H1 (cell line): ENCODE measurements around the gene OR2AG2. TPM values are rescaled to one million over a fixed set of nuclear protein-coding genes. Genes with fewer than 3 reads are reported as not detected.

Experiments used
- CTCF ChIA-PET: fragments of 300-600 bp; sonication (Branson Sonifier 250); formaldehyde crosslinking; loops from one replicate; lab custom pipeline; 2021; ENCODE audit not compliant: partially characterized antibody; lab: Charles Lee
- POLR2A ChIA-PET: fragments of 300-600 bp; sonication (Branson Sonifier 250); formaldehyde crosslinking; loops from one replicate; lab custom pipeline; 2021; ENCODE audit warnings: inconsistent platforms; ENCODE audit not compliant: partially characterized antibody; lab: Charles Lee
- DNase-seq, 2 experiments: peaks; one replicate each; pipeline versions ENCODE4 v3.0.0 to v3.0.0-alpha.2; 2010 to 2022; ENCODE audit warnings: low spot score in 2 of 2, low read depth in 1 of 2, mixed read lengths in 1 of 2
- FAIRE-seq: peaks from 2 replicates; lab custom pipeline; 2011; peaks lifted over from hg19 to GRCh38; lab: Jason Lieb, UNC
- H2AFZ ChIP-seq: 2 replicates; pipeline ENCODE4 v1.8.1; 2012; ENCODE audit warnings: low read length, inconsistent platforms
- H2AK5ac ChIP-seq: 2 replicates; pipeline ENCODE4 v1.6.1; 2013; ENCODE audit warnings: low read depth, low read length
- H2BK120ac ChIP-seq: replicated peaks from 2 replicates; pipeline ENCODE3; 2013; ENCODE audit warnings: low read depth, low read length, inconsistent platforms
- H2BK12ac ChIP-seq: 2 replicates; pipeline ENCODE4 v1.6.1; 2013; ENCODE audit warnings: low read depth, low read length
- H2BK15ac ChIP-seq: 2 replicates; pipeline ENCODE4 v1.6.1; 2013; ENCODE audit warnings: low read length
- H2BK20ac ChIP-seq: 2 replicates; pipeline ENCODE4 v1.6.1; 2013; ENCODE audit warnings: low read length
- H2BK5ac ChIP-seq: 2 replicates; pipeline ENCODE4 v1.6.1; 2013; ENCODE audit warnings: low read depth, low read length
- H3K14ac ChIP-seq: 2 replicates; pipeline ENCODE4 v1.6.1; 2013; ENCODE audit warnings: inconsistent platforms; ENCODE audit not compliant: insufficient read length
- H3K18ac ChIP-seq: 2 replicates; pipeline ENCODE4 v1.6.1; 2013; ENCODE audit warnings: low read length; ENCODE audit errors: extremely low read depth
- H3K23ac ChIP-seq: 2 replicates; pipeline ENCODE4 v1.6.1; 2013; ENCODE audit warnings: inconsistent platforms; ENCODE audit not compliant: insufficient read length
- H3K23me2 ChIP-seq: 2 replicates; pipeline ENCODE4 v1.6.1; 2013; ENCODE audit warnings: low read depth, low read length
- H3K27ac ChIP-seq: 2 replicates; pipeline ENCODE4 v1.6.1; 2011; ENCODE audit warnings: low read depth, low read length, inconsistent platforms
- H3K27me3 ChIP-seq, 4 experiments: replicated peaks in 1 of 4; 1 replicate in 1 of 4; 2 replicates in 3 of 4; pipeline versions ENCODE4 v1.6.1 to v1.8.1; 2011 to 2013; ENCODE audit warnings: low read length in 3 of 4, mild to moderate bottlenecking in 3 of 4, inconsistent platforms in 2 of 4, mixed read lengths in 2 of 4, moderate library complexity in 1 of 4; ENCODE audit not compliant: control insufficient read depth in 3 of 4, insufficient read depth in 3 of 4; ENCODE audit errors: extremely low read depth in 1 of 4
- H3K36me3 ChIP-seq, 4 experiments: 2 replicates each; pipeline versions ENCODE4 v1.6.1 to v1.8.1; 2011 to 2013; ENCODE audit warnings: mild to moderate bottlenecking in 4 of 4, low read length in 3 of 4, moderate library complexity in 2 of 4, control low read depth in 1 of 4, inconsistent platforms in 1 of 4; ENCODE audit not compliant: insufficient read depth in 4 of 4, control insufficient read depth in 2 of 4
- H3K4ac ChIP-seq: replicated peaks from 2 replicates; pipeline ENCODE3; 2013; ENCODE audit warnings: low read length, low read depth, mixed read lengths, inconsistent platforms; ENCODE audit not compliant: insufficient read length
- H3K4me1 ChIP-seq, 4 experiments: replicated peaks in 1 of 4; 1 replicate in 1 of 4; 2 replicates in 3 of 4; pipeline versions ENCODE4 v1.6.1 to v1.8.1; 2011 to 2013; ENCODE audit warnings: low read length in 3 of 4, inconsistent platforms in 2 of 4, mixed read lengths in 1 of 4; ENCODE audit not compliant: insufficient read depth in 4 of 4, control insufficient read depth in 3 of 4
- H3K4me2 ChIP-seq, 2 experiments: 2 replicates each; pipeline versions ENCODE4 v1.6.1 to v1.8.1; 2011 to 2013; ENCODE audit warnings: low read depth in 2 of 2, low read length in 2 of 2, control low read depth in 1 of 2, inconsistent platforms in 1 of 2, mild to moderate bottlenecking in 1 of 2; ENCODE audit not compliant: insufficient read depth in 1 of 2
- H3K4me3 ChIP-seq, 4 experiments: fragments of 200-600, 300-600 bp in 1 of 4; sonication (generic), shearing (Covaris generic), sonication (Bioruptor Twin) in 1 of 4; 2 replicates each; pipeline versions ENCODE4 v1.5.1 to v1.8.1; 2011 to 2016; ENCODE audit warnings: low read length in 4 of 4, low read depth in 3 of 4, control low read depth in 2 of 4, inconsistent platforms in 2 of 4, mild to moderate bottlenecking in 2 of 4, mixed read lengths in 1 of 4, moderate library complexity in 1 of 4; ENCODE audit not compliant: insufficient read depth in 2 of 4; ENCODE audit errors: extremely low read depth in 1 of 4
- H3K56ac ChIP-seq: replicated peaks from 2 replicates; pipeline ENCODE3; 2013; ENCODE audit warnings: low read depth, mild to moderate bottlenecking, mixed read lengths, low read length, inconsistent platforms; ENCODE audit not compliant: insufficient read length
- H3K79me1 ChIP-seq: 2 replicates; pipeline ENCODE4 v1.6.1; 2013; ENCODE audit warnings: low read depth, low read length, control low read depth
- H3K79me2 ChIP-seq, 2 experiments: 2 replicates each; pipeline versions ENCODE4 v1.6.1 to v1.8.1; 2012 to 2013; ENCODE audit warnings: low read length in 2 of 2, mild to moderate bottlenecking in 2 of 2, inconsistent platforms in 1 of 2; ENCODE audit not compliant: insufficient read depth in 2 of 2, control insufficient read depth in 1 of 2
- H3K9ac ChIP-seq, 4 experiments: replicated peaks in 1 of 4; 1 replicate in 1 of 4; 2 replicates in 3 of 4; pipeline versions ENCODE4 v1.6.1 to v1.8.1; 2011 to 2013; ENCODE audit warnings: low read depth in 3 of 4, low read length in 3 of 4, control low read depth in 2 of 4, mild to moderate bottlenecking in 2 of 4, moderate library complexity in 2 of 4, inconsistent platforms in 1 of 4; ENCODE audit errors: extremely low read depth in 1 of 4
- H3K9me3 ChIP-seq, 2 experiments: 2 replicates each; pipeline versions ENCODE4 v1.6.1 to v1.8.1; 2012 to 2013; ENCODE audit warnings: mild to moderate bottlenecking in 2 of 2, moderate library complexity in 2 of 2, control low read depth in 1 of 2, inconsistent platforms in 1 of 2, low read depth in 1 of 2, low read length in 1 of 2, mixed read lengths in 1 of 2; ENCODE audit not compliant: insufficient read depth in 2 of 2
- H4K20me1 ChIP-seq, 2 experiments: replicated peaks in 1 of 2; 2 replicates each; pipeline versions ENCODE3 to v1.8.1; 2011 to 2013; ENCODE audit warnings: inconsistent platforms in 2 of 2, low read length in 2 of 2, mild to moderate bottlenecking in 1 of 2; ENCODE audit not compliant: insufficient read depth in 2 of 2, control insufficient read depth in 1 of 2
- H4K5ac ChIP-seq: 2 replicates; pipeline ENCODE4 v1.6.1; 2013; ENCODE audit warnings: low read length, low read depth, mixed read lengths, inconsistent platforms; ENCODE audit not compliant: insufficient read length
- H4K8ac ChIP-seq: 2 replicates; pipeline ENCODE4 v1.8.0; 2013; ENCODE audit warnings: mild to moderate bottlenecking, moderate library complexity, low read length, inconsistent platforms; ENCODE audit not compliant: insufficient read depth; ENCODE audit errors: extremely low read depth
- H4K91ac ChIP-seq: replicated peaks from 2 replicates; pipeline ENCODE3; 2013; ENCODE audit warnings: low read length, mixed read lengths, inconsistent platforms; ENCODE audit not compliant: insufficient read length
- ASH2L ChIP-seq: fragments of 200-600, 300-600 bp; sonication (generic); IDR thresholded peaks from one replicate; pipeline ENCODE4 v1.7.1; 2017; ENCODE audit warnings: low read length
- CEBPB ChIP-seq: IDR thresholded peaks from 2 replicates; pipeline ENCODE4 v1.6.1; 2012; ENCODE audit warnings: low read depth, low read length
- KDM4A ChIP-seq: IDR thresholded peaks from one replicate; pipeline ENCODE4 v1.7.1; 2012; ENCODE audit warnings: low read depth, mild to moderate bottlenecking, moderate library complexity, low read length, inconsistent platforms; ENCODE audit not compliant: severe bottlenecking
- POU5F1 ChIP-seq: IDR thresholded peaks from 2 replicates; pipeline ENCODE4 v1.6.1; 2011; ENCODE audit warnings: low read depth, mild to moderate bottlenecking, low read length, moderate library complexity
- RFX5 ChIP-seq: IDR thresholded peaks from 2 replicates; pipeline ENCODE4 v1.6.1; 2011; ENCODE audit warnings: low read depth, low read length, improper control_type of control experiment, borderline replicate concordance
- SAP30 ChIP-seq: fragments of 300-600 bp; sonication (generic); IDR thresholded peaks from 2 replicates; pipeline ENCODE4 v1.7.1; 2012; ENCODE audit warnings: low read length, moderate library complexity, mild to moderate bottlenecking, inconsistent platforms; ENCODE audit not compliant: insufficient read depth, insufficient replicate concordance
- SP2 ChIP-seq: IDR thresholded peaks from 2 replicates; pipeline ENCODE4 v1.6.1; 2012; ENCODE audit warnings: mild to moderate bottlenecking, low read length, inconsistent platforms
- SP4 ChIP-seq: IDR thresholded peaks from 2 replicates; pipeline ENCODE4 v1.6.1; 2012; ENCODE audit warnings: low read length, inconsistent platforms
- SUZ12 ChIP-seq: fragments of 200-600 bp; sonication (generic); IDR thresholded peaks from 2 replicates; pipeline ENCODE4 v1.6.1; 2012; ENCODE audit warnings: mild to moderate bottlenecking, inconsistent platforms, low read length, moderate library complexity, mixed read lengths
- TCF12 ChIP-seq: IDR thresholded peaks from 2 replicates; pipeline ENCODE4 v1.6.1; 2011; ENCODE audit warnings: low read depth, mild to moderate bottlenecking, low read length
- WGBS, 2 experiments: shearing (Covaris generic) in 1 of 2; methylation state at CpG; one replicate each; pipeline versions ENCODE4 v1.1.6 to v1.1.7; 2013 to 2015; ENCODE audit warnings: low lambda C conversion rate in 2 of 2, mixed read lengths in 2 of 2, inconsistent platforms in 1 of 2, low coverage in 1 of 2, missing lambda C conversion rate in 1 of 2; ENCODE audit not compliant: insufficient replicate concordance in 2 of 2, insufficient coverage in 1 of 2, insufficient read length in 1 of 2; ENCODE audit errors: extremely low coverage in 1 of 2, missing lambda C conversion rate in 1 of 2; 5-methylcytosine and 5-hydroxymethylcytosine counted together
- polyA plus RNA-seq, 7 experiments: library from polyadenylated mRNA; depleted of rRNA in 3 of 7; stranded (reverse) in 5 of 7; unstranded in 2 of 7; fragments of >200 nt in 5 of 7; fragments of 200-250 nt in 2 of 7; gene quantifications; 1 replicate in 5 of 7; 2 replicates in 1 of 7; 4 replicates in 1 of 7; pipeline versions ENCODE4 v1.2.1 to v1.2.3, GENCODE V29; 2011 to 2013; ENCODE audit warnings: missing spikeins in 2 of 7, mixed read lengths in 2 of 7
- total RNA-seq: library from RNA; stranded (reverse); fragmentation: NEBNext Ultra II Directional; extraction: Animal tissue kit (Norgen Biotek cat#: 25700); gene quantifications from 2 replicates; pipeline ENCODE4 v1.2.1, GENCODE V29; 2021
- TF ChIP-seq, protein P1 (sequence below), 3 experiments: IDR thresholded peaks; 1 replicate in 2 of 3; 2 replicates in 1 of 3; pipeline versions ENCODE4 v1.5.1 to v1.6.1; 2011; ENCODE audit warnings: low read length in 3 of 3, mild to moderate bottlenecking in 3 of 3, inconsistent platforms in 2 of 3, low read depth in 1 of 3, moderate library complexity in 1 of 3; ENCODE audit not compliant: insufficient read depth in 1 of 3; ENCODE audit errors: control extremely low read depth in 1 of 3

OR2AG2 gene
- total and polyA plus RNA-seq, 2 of the 8 experiments (the other 6 are each of a cell fraction or from before 2014, with no cell fraction given), result 0.22 to 0.74 TPM

GRCh38 chr11:6745465-6746015, 26.2 kb downstream of the OR2AG2 start:
- Histone ChIP-seq H4K5ac (no peak overlapping the region), H3K27me3 (no peaks in the 10 kb centered on the region), H2BK5ac (no peak overlapping the region), H4K8ac (no peak overlapping the region), H3K18ac (no peak overlapping the region), H2BK20ac (no peak overlapping the region), H3K4me1 (no peaks in the 10 kb centered on the region), H2BK120ac (no peak overlapping the region), H3K36me3 (no peaks in the 10 kb centered on the region), H4K20me1 (no peaks in the 10 kb centered on the region), H3K79me2 (no peaks in the 10 kb centered on the region), H3K23me2 (no peaks in the 10 kb centered on the region), H2BK12ac (no peak overlapping the region), H3K4ac (no peak overlapping the region), H3K4me2 (no peak overlapping the region), H3K9me3 (no peaks in the 10 kb centered on the region), H3K4me3 (no peak overlapping the region), H3K56ac (no peak overlapping the region), H4K91ac (no peak overlapping the region), H3K79me1 (no peaks in the 10 kb centered on the region), H3K14ac (no peak overlapping the region), H2AK5ac (no peak overlapping the region), H3K27ac (no peak overlapping the region), H2BK15ac (no peak overlapping the region), H3K9ac (no peak overlapping the region), H3K23ac (no peak overlapping the region), H2AFZ (no peak overlapping the region)
- ChIA-PET POLR2A (interaction anchor here (0.7 kb wide), 1 partner anchor 25 kb away, joined by 3 read pairs; no protein-coding TSS in a partner anchor), CTCF (interaction anchor here (1.4 to 7.8 kb wide), 3 partner anchors 7 to 25 kb away, joined by 3 to 86 read pairs (median 36); no protein-coding TSS in a partner anchor)
- WGBS, 2 experiments, result 90% methylated on average over 2 of the region's 2 CpGs; no CpG with 5 or more reads in 1 of the 2 experiments
- FAIRE-seq (no peak), DNase-seq (no peak)
- no peak for TF ChIP-seq SAP30
- no peak for TF ChIP-seq SUZ12
- no peak for TF ChIP-seq CEBPB
- no peak for TF ChIP-seq TCF12
- TF ChIP-seq RFX5, result no peak
- TF ChIP-seq, protein P1, sequence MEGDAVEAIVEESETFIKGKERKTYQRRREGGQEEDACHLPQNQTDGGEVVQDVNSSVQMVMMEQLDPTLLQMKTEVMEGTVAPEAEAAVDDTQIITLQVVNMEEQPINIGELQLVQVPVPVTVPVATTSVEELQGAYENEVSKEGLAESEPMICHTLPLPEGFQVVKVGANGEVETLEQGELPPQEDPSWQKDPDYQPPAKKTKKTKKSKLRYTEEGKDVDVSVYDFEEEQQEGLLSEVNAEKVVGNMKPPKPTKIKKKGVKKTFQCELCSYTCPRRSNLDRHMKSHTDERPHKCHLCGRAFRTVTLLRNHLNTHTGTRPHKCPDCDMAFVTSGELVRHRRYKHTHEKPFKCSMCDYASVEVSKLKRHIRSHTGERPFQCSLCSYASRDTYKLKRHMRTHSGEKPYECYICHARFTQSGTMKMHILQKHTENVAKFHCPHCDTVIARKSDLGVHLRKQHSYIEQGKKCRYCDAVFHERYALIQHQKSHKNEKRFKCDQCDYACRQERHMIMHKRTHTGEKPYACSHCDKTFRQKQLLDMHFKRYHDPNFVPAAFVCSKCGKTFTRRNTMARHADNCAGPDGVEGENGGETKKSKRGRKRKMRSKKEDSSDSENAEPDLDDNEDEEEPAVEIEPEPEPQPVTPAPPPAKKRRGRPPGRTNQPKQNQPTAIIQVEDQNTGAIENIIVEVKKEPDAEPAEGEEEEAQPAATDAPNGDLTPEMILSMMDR (IDR thresholded peaks at IDR 0.05; ENCODE audit: control extremely low read depth in 1 of 3, insufficient read depth in 1 of 3, low read depth in 1 of 3, low read length in 3 of 3), result no peak
- no peak for TF ChIP-seq POU5F1
- no peak for TF ChIP-seq KDM4A
- no peak for TF ChIP-seq SP4
- TF ChIP-seq ASH2L, result no peak
- no peak for TF ChIP-seq SP2
